AG08395 (cell line): ENCODE measurements around the gene DEF6.
A peak's percentile ranks its signal among the peaks of the same experiment; 100 is the strongest.

ENCODE experiments used
- DNase-seq: peaks from one replicate; pipeline ENCODE4 v3.0.0; 2012; ENCODE audit warnings: mixed read lengths, low spot score

DEF6 gene

GRCh38 chr6:35343835-35344550 is 46.4 kb downstream of the DEF6 start:
- DNase-seq: no peak

- DNase-seq: no peak
Observed at GRCh38 chr6:35351422-35351821, 53.8 kb downstream of the DEF6 start.

- no peak for DNase-seq
Observed at GRCh38 chr6:35352735-35353134, 55.1 kb downstream of the DEF6 start.

GRCh38 chr6:35354361-35355135 is 56.9 kb downstream of the DEF6 start:
- no peak for DNase-seq

GRCh38 chr6:35356391-35356790 is 58.8 kb downstream of the DEF6 start:
- no peak for DNase-seq

- DNase-seq: no peak
Observed at GRCh38 chr6:35357677-35358076, 60.1 kb downstream of the DEF6 start.

- no peak for DNase-seq
Observed at GRCh38 chr6:35358086-35358485, 60.5 kb downstream of the DEF6 start.

GRCh38 chr6:35359346-35359743 is 61.7 kb downstream of the DEF6 start:
- no peak for DNase-seq

GRCh38 chr6:35359744-35360348 is 62.2 kb downstream of the DEF6 start:
- peak; percentile 79 for DNase-seq

GRCh38 chr6:35360349-35361138 is 62.9 kb downstream of the DEF6 start:
- DNase-seq: no peak

GRCh38 chr6:35362200-35362599 is 64.6 kb downstream of the DEF6 start:
- DNase-seq: no peak

GRCh38 chr6:35363293-35363750 is 65.7 kb downstream of the DEF6 start:
- peak; percentile 76 for DNase-seq

- no peak for DNase-seq
Observed at GRCh38 chr6:35365594-35366203, 68.1 kb downstream of the DEF6 start.

GRCh38 chr6:35366204-35366596 is 68.6 kb downstream of the DEF6 start:
- no peak for DNase-seq

- DNase-seq: no peak
Observed at GRCh38 chr6:35367646-35368037, 70.0 kb downstream of the DEF6 start.

GRCh38 chr6:35368038-35368887 is 70.6 kb downstream of the DEF6 start:
- peak; percentile 78 for DNase-seq

- peak; percentile 97 for DNase-seq
Observed at GRCh38 chr6:35370124-35370741, 72.6 kb downstream of the DEF6 start.

- peak; percentile 49 for DNase-seq
Observed at GRCh38 chr6:35370785-35371493, 73.3 kb downstream of the DEF6 start.
